ES-I3 (cell line): ENCODE results near the gene CNST.
"Not testable (repeated sequence)": the region's sequence is repeated elsewhere in the genome, so short reads cannot be mapped to it uniquely, and the experiment has no call there.

ENCODE experiments used
- H3K36me3 ChIP-seq: 2 replicates; pipeline ENCODE4 v1.6.1; 2013; ENCODE audit warnings: mild to moderate bottlenecking, low read length, control low read depth, moderate library complexity; ENCODE audit not compliant: insufficient read depth
- H3K4me1 ChIP-seq: 2 replicates; pipeline ENCODE4 v1.6.1; 2013; ENCODE audit warnings: mild to moderate bottlenecking, control low read depth, low read length; ENCODE audit not compliant: insufficient read depth
- H3K9ac ChIP-seq: 2 replicates; pipeline ENCODE4 v1.6.1; 2013; ENCODE audit warnings: low read depth, mild to moderate bottlenecking, low read length, moderate library complexity
- H3K9me3 ChIP-seq: 2 replicates; pipeline ENCODE4 v1.6.1; 2013; ENCODE audit warnings: mild to moderate bottlenecking, low read length, moderate library complexity; ENCODE audit not compliant: control insufficient read depth, insufficient read depth

Gene CNST

GRCh38 chr1:246677842-246678241 lies 111.6 kb downstream of the CNST start:
- no peaks in the 10 kb centered on the region for H3K9me3 ChIP-seq
- H3K36me3 ChIP-seq: no peaks in the 10 kb centered on the region
- H3K4me1 ChIP-seq: no peaks in the 10 kb centered on the region
- H3K9ac ChIP-seq: no peak overlapping the region

- H3K4me1 ChIP-seq: no peaks in the 10 kb centered on the region
- no peaks in the 10 kb centered on the region for H3K9me3 ChIP-seq
- H3K36me3 ChIP-seq: no peaks in the 10 kb centered on the region
- H3K9ac ChIP-seq: no peak overlapping the region
Measured at GRCh38 chr1:246678816-246679793, 112.8 kb downstream of the CNST start.

- Histone ChIP-seq H3K9ac (no peak overlapping the region), H3K4me1 (no peaks in the 10 kb centered on the region), H3K9me3 (no peaks in the 10 kb centered on the region), H3K36me3 (no peaks in the 10 kb centered on the region)
Measured at GRCh38 chr1:246679794-246680177, 113.5 kb downstream of the CNST start.

- no peaks in the 10 kb centered on the region for H3K36me3 ChIP-seq
- H3K4me1 ChIP-seq: no peaks in the 10 kb centered on the region
- H3K9ac ChIP-seq: no peak overlapping the region
- no peaks in the 10 kb centered on the region for H3K9me3 ChIP-seq
Measured at GRCh38 chr1:246680190-246680589, 113.9 kb downstream of the CNST start.

- no peaks in the 10 kb centered on the region for H3K4me1 ChIP-seq
- no peaks in the 10 kb centered on the region for H3K9me3 ChIP-seq
- H3K36me3 ChIP-seq: no peaks in the 10 kb centered on the region
- H3K9ac ChIP-seq: no peak overlapping the region
Measured at GRCh38 chr1:246680696-246681130, 114.5 kb downstream of the CNST start.

GRCh38 chr1:246681900-246682895 lies 115.9 kb downstream of the CNST start:
- Histone ChIP-seq H3K9ac (no peak overlapping the region), H3K36me3 (no peaks in the 10 kb centered on the region), H3K4me1 (no peaks in the 10 kb centered on the region), H3K9me3 (no peaks in the 10 kb centered on the region)

- Histone ChIP-seq H3K9ac (no peak overlapping the region), H3K4me1 (no peaks in the 10 kb centered on the region), H3K36me3 (no peaks in the 10 kb centered on the region), H3K9me3 (no peaks in the 10 kb centered on the region)
Measured at GRCh38 chr1:246683521-246683920, 117.3 kb downstream of the CNST start.

- no peaks in the 10 kb centered on the region; the same call in 1 of the 2 replicates for H3K4me1 ChIP-seq
- H3K36me3 ChIP-seq: no peaks in the 10 kb centered on the region
- no peak overlapping the region for H3K9ac ChIP-seq
- H3K9me3 ChIP-seq: no peaks in the 10 kb centered on the region
Measured at GRCh38 chr1:246687002-246687401, 120.7 kb downstream of the CNST start.

- Histone ChIP-seq H3K36me3 (no peaks in the 10 kb centered on the region), H3K9ac (no peak overlapping the region), H3K4me1 (no peaks in the 10 kb centered on the region; the same call in 1 of the 2 replicates), H3K9me3 (no peaks in the 10 kb centered on the region)
Measured at GRCh38 chr1:246689409-246690008, 123.3 kb downstream of the CNST start.

GRCh38 chr1:246690100-246690499 lies 123.8 kb downstream of the CNST start:
- no peaks in the 10 kb centered on the region; the same call in 1 of the 2 replicates for H3K4me1 ChIP-seq
- H3K9me3 ChIP-seq: peaks cover 4% of the 10 kb centered on the region
- no peaks in the 10 kb centered on the region for H3K36me3 ChIP-seq
- no peak overlapping the region for H3K9ac ChIP-seq

- Histone ChIP-seq H3K9ac (no peak overlapping the region), H3K36me3 (no peaks in the 10 kb centered on the region), H3K9me3 (peaks cover 5% of the 10 kb centered on the region), H3K4me1 (no peaks in the 10 kb centered on the region; the same call in 1 of the 2 replicates)
Measured at GRCh38 chr1:246691622-246692495, 125.6 kb downstream of the CNST start.

GRCh38 chr1:246694213-246694895 lies 128.1 kb downstream of the CNST start:
- not testable (repeated sequence) for H3K9ac ChIP-seq, H3K4me1 ChIP-seq, H3K36me3 ChIP-seq, H3K9me3 ChIP-seq

- Histone ChIP-seq H3K9me3 (peaks cover 5% of the 10 kb centered on the region), H3K9ac (no peak overlapping the region)
Measured at GRCh38 chr1:246695136-246695535, 128.9 kb downstream of the CNST start.

More at GRCh38 chr1:246695136-246695535, 128.9 kb downstream of the CNST start:
- Histone ChIP-seq H3K36me3 (no peaks in the 10 kb centered on the region), H3K4me1 (no peaks in the 10 kb centered on the region)
